ENCODE measurements around the gene RSRC1.
"Not testable (repeated sequence)": the region's sequence is repeated elsewhere in the genome, so short reads cannot be mapped to it uniquely, and the experiment has no call there.

The RSRC1 gene

GRCh38 chr3:158101335-158102241 lies 8.3 kb upstream of the RSRC1 start:
- no peak for DNase-seq

GRCh38 chr3:158102242-158103080 lies 7.4 kb upstream of the RSRC1 start:
- no peak for DNase-seq

DNA sequence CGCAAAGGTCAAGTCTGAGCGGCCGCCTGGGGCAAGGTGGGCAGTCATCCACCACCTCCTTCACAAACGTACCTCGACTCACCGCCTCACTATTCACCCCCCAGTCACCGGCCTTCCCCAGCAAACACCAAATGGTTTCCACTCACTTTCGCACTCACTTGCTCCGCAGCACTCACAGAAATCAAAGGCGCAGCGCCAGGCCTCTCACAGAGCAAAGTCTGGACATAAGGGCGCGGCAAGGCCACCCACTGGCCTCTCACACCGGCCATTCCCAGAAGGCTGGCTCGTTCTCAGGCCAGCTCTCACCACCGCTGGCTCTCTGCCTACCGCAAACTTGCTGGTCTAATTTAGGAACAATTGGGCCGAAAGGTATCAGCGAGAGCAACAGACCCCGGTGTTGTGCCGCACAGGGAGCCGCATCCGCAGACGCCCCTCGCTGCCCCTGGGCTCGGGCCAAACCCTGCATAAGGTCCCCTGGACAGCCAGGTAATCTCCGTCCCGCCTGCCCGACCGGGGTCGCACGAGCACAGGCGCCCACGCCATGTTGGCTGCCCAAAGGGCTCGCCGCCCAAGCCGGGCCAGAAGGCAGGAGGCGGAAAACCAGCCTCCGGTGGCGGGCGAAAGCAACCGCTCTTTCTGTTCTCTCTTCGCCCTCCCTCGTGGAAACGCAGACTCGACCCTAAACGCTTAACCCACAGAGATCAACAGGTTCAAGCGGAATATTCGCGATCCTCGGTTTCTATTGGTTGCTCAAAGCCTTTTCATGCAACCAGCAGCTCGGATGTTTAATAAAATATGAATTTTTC lies 6.6 kb upstream of the RSRC1 start:
- DNase-seq, result peak; percentile 21

- no peak for DNase-seq
Measured at GRCh38 chr3:158103887-158104327, 6.0 kb upstream of the RSRC1 start.

- no peak for DNase-seq
Measured at GRCh38 chr3:158104431-158104921, 5.4 kb upstream of the RSRC1 start.

- peak; percentile 17 for DNase-seq
Measured at GRCh38 chr3:158105119-158105709, 4.7 kb upstream of the RSRC1 start.

DNA sequence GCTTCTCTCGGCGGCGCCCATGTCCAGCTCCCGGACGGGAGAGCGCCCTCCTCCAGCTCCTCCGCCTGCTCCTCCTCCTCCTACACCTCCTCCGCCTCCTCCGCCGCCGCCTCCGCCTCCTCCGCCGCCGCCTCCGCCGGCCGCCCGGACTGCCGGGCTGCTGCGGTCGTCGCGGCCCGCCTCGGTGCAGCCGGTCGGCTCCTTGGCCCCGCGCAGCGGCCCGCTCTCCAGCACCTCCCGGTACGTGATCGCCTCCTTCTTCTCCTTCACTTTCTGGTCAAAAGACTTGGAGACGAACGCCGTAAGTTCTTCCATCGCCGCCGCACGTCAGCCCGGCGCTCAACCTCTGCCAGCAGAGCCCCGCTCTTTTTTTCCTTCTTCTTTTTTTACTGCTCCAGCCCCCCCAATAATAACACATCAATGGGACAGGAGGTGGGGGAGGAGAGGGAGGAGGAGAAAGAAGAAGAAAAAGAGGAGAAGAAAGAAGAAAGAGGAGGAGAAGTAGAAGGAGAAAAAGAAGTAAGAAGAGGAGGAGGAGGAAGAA lies 4.1 kb upstream of the RSRC1 start:
- DNase-seq, result peak; percentile 31

GRCh38 chr3:158106766-158107471 lies 3.0 kb upstream of the RSRC1 start:
- DNase-seq, result peak; percentile 15

DNA sequence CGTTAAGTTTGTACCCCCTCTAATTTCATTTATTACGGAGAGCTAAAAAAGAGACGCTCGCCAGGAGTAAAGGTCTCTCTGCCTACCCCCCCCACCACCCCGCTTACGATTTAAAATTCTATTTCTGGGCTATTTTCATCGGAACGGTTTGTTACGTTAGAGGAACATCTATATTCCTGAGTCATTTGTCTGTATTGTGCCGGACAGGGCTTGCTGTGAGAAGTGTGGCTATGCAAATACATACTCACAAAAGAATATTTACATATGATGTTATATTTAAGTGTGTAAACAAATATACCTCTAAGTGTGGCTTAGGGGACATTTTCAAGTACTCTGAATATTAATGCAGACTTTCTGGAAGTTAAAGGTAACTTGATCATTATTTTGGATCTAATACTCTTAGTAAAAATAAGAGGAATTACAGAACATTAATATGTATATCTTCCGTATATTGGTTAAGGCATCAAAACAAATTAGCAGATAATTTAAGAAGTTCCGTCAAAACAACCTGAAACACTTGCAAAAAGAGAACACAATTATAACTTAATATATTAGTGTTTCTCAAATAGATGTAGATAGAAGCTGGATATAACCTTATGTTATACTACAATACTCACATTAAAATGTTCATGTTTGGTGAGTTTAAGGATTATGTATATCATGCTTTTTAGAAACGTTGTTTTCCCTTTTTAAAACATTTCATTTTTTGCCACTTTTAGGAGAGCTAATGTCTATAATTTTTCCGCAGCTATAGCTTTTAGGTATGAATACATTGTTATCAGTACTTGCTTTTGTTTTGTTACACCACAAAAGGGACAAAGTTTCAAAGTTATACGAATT lies 2.1 kb upstream of the RSRC1 start:
- no peak for DNase-seq

- no peak for DNase-seq
Measured at GRCh38 chr3:158108445-158108985, 1.4 kb upstream of the RSRC1 start.

GRCh38 chr3:158109295-158109803 lies 540 bp upstream of the RSRC1 start:
- no peak for DNase-seq

DNA sequence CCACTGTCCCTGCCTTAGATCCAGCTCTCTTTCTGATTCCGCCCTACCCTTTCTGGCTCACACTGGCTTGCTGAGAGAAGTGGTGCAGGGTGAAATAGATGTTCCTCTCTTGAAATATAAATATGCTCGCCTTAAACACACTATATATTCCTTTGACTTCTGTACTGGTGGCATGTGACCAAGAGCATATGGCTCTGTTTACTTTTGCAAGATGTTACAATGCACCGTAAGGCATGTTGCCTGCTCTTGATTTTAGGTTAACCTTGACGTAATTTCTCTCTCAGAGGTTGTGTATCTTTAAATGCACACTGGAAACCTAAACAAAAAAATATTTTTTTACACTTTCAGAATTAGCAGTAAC lies 749 bp downstream of the RSRC1 start:
- DNase-seq, result no peak

DNA sequence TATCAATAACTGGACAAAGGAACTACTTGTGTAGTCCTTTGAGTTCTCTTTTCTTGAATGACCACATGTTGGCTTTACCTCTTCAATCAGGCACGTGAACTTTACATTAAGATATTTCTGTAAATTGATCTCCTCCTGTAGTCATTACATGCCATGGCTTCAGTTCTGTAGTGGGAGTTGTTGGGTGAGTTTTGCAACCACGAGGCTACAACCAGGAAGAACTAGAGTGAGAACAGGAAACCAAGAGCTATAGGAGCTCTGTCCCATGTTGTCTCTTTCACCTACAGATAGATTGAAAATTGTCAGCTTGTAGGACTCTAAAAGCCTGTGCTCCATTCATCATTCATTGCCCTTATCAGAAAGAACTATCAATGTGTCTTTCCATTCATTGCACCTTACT lies 2.0 kb downstream of the RSRC1 start:
- no peak for DNase-seq

- not testable (repeated sequence) for DNase-seq
Measured at GRCh38 chr3:158113595-158113994, 3.7 kb downstream of the RSRC1 start.

DNA sequence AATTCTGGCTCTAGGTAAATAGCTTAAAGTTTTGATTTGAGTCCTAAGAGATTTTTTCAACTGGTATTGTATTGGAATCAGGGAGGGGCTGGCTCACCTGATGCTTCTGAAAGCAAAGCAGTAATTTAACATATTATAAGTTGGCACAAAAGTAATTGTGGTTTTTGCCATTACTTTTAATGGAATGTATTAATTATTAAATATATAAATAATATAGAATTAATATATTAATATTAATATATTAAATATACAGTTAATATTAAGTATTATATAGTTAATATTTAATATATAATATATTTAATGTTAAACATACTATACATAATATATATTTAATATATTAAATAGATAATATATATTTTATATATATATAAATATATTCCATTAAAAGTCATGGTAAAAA lies 10.4 kb downstream of the RSRC1 start:
- no peak for DNase-seq

DNA sequence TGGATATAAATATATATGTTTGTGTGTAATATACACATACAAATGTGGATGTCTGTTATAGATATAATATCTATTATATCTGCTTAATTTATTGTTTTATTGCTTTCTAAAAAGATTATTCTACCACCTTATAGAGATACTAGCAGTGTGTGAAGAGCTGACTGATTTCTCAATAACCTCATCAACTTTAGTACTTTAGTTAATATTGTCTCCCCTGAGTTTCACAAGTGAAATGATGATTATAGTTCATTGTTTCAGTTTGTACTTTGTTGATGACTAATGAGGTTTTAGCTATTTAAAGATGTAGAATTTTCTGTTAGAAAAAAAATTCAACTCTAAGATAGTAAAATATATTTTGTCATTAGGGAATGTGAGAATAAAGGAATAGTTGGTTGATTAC lies 11.4 kb downstream of the RSRC1 start:
- no peak for DNase-seq

DNA sequence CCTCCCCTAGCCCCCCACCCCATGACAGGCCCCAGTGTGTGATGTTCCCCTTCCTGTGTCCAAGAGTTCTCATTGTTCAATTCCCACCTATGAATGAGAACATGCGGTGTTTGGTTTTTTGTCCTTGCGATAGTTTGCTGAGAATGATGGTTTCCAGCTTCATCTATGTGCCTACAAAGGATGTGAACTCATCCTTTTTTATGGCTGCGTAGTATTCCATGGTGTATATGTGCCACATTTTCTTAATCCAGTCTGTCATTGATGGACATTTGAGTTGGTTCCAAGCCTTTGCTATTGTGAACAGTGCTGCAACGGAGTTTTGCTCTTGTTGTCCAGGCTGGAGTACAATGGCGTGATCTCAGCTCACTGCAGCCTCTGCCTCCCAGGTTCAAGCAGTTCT lies 12.8 kb downstream of the RSRC1 start:
- DNase-seq, result not testable (repeated sequence)

GRCh38 chr3:158127250-158128219 lies 17.6 kb downstream of the RSRC1 start:
- DNase-seq, result no peak

- DNase-seq, result no peak
Measured at GRCh38 chr3:158128755-158129154, 18.9 kb downstream of the RSRC1 start.

All from stimulated activated CD4-positive, alpha-beta T cell treated with anti-CD3 and anti-CD28 coated beads, Interleukin-15, amount 100 ng/mL, for 24 hours (primary cell).